Islet precursor cell (in vitro differentiated cells): ENCODE data around the gene MTUS2.

Source experiments
- DNase-seq: peaks from one replicate; pipeline ENCODE4 v3.0.0-alpha.2; 2018

The MTUS2 gene

GRCh38 chr13:29039212-29039611 lies 219.1 kb downstream of the MTUS2 start:
- DNase-seq, result no peak

GRCh38 chr13:29046588-29046987 lies 226.4 kb downstream of the MTUS2 start:
- DNase-seq, result no peak

- DNase-seq, result no peak
These were observed 229.4 kb downstream of the MTUS2 start for GRCh38 chr13:29049524-29049923.

GRCh38 chr13:29050719-29051118 lies 230.6 kb downstream of the MTUS2 start:
- DNase-seq, result no peak

- DNase-seq, result no peak
These were observed 239.7 kb downstream of the MTUS2 start for GRCh38 chr13:29059800-29060199.

- no peak for DNase-seq
These were observed 245.0 kb downstream of the MTUS2 start for GRCh38 chr13:29065142-29065541.

- no peak for DNase-seq
These were observed 247.3 kb downstream of the MTUS2 start for GRCh38 chr13:29067306-29067945.

- no peak for DNase-seq
These were observed 253.6 kb downstream of the MTUS2 start for GRCh38 chr13:29073755-29074154.

GRCh38 chr13:29077051-29077813 lies 257.1 kb downstream of the MTUS2 start:
- no peak for DNase-seq

- no peak for DNase-seq
These were observed 260.9 kb downstream of the MTUS2 start for GRCh38 chr13:29081036-29081435.

GRCh38 chr13:29081697-29082440 lies 261.7 kb downstream of the MTUS2 start:
- DNase-seq, result no peak

GRCh38 chr13:29099781-29100406 lies 279.8 kb downstream of the MTUS2 start:
- no peak for DNase-seq

- no peak for DNase-seq
These were observed 280.6 kb downstream of the MTUS2 start for GRCh38 chr13:29100758-29101157.

GRCh38 chr13:29101409-29101808 lies 281.3 kb downstream of the MTUS2 start:
- no peak for DNase-seq

GRCh38 chr13:29101905-29102304 lies 281.8 kb downstream of the MTUS2 start:
- no peak for DNase-seq

GRCh38 chr13:29103065-29103800 lies 283.1 kb downstream of the MTUS2 start:
- no peak for DNase-seq

- DNase-seq, result no peak
These were observed 284.3 kb downstream of the MTUS2 start for GRCh38 chr13:29104461-29104860.

- no peak for DNase-seq
These were observed 285.6 kb downstream of the MTUS2 start for GRCh38 chr13:29105779-29106178.

GRCh38 chr13:29106651-29107050 lies 286.5 kb downstream of the MTUS2 start:
- no peak for DNase-seq

- DNase-seq, result no peak
These were observed 288.1 kb downstream of the MTUS2 start for GRCh38 chr13:29108068-29108786.

GRCh38 chr13:29109987-29110386 lies 289.8 kb downstream of the MTUS2 start:
- no peak for DNase-seq

- DNase-seq, result no peak
These were observed 291.3 kb downstream of the MTUS2 start for GRCh38 chr13:29111446-29111845.
